Neuronal stem cell (in vitro differentiated cells): ENCODE data around the gene SH3PXD2B.
A peak's percentile ranks its signal among the peaks of the same experiment; 100 is the strongest.

Experiments used
- DNase-seq: peaks from one replicate; pipeline ENCODE4 v3.0.0-alpha.2; 2013; ENCODE audit warnings: low spot score
- H2AFZ ChIP-seq: one replicate; pipeline ENCODE4 v1.6.1; 2013; ENCODE audit warnings: mild to moderate bottlenecking, low read length, inconsistent platforms
- H2AK5ac ChIP-seq: 2 replicates; pipeline ENCODE4 v1.6.1; 2013; ENCODE audit warnings: low read depth, mild to moderate bottlenecking, inconsistent platforms, low read length, moderate library complexity, mixed read lengths
- H2BK120ac ChIP-seq: 2 replicates; pipeline ENCODE4 v1.6.1; 2013; ENCODE audit warnings: low read depth, mild to moderate bottlenecking, inconsistent platforms, low read length, moderate library complexity, mixed read lengths
- H2BK12ac ChIP-seq: one replicate; pipeline ENCODE4 v1.6.1; 2013; ENCODE audit warnings: low read length, inconsistent platforms
- H2BK15ac ChIP-seq: 2 replicates; pipeline ENCODE4 v1.6.1; 2013; ENCODE audit warnings: mild to moderate bottlenecking, low read length, inconsistent platforms, mixed read lengths
- H2BK5ac ChIP-seq: one replicate; pipeline ENCODE4 v1.6.1; 2013; ENCODE audit warnings: inconsistent platforms, mild to moderate bottlenecking, low read length, moderate library complexity
- H3K14ac ChIP-seq: one replicate; pipeline ENCODE4 v1.6.1; 2013; ENCODE audit warnings: low read length, inconsistent platforms
- H3K18ac ChIP-seq: 2 replicates; pipeline ENCODE4 v1.6.1; 2013; ENCODE audit warnings: low read length, inconsistent platforms
- H3K23ac ChIP-seq: 2 replicates; pipeline ENCODE4 v1.6.1; 2013; ENCODE audit warnings: low read depth, mild to moderate bottlenecking, mixed read lengths, low read length, inconsistent platforms; ENCODE audit not compliant: poor library complexity
- H3K27ac ChIP-seq: replicated peaks from 3 replicates; pipeline ENCODE4 v1.5.1; 2013; ENCODE audit warnings: low read length, inconsistent platforms
- H3K27me3 ChIP-seq, 3 experiments: 2 replicates each; pipeline ENCODE4 v1.6.1; 2013; ENCODE audit warnings: low read length in 3 of 3, mild to moderate bottlenecking in 2 of 3, inconsistent platforms in 1 of 3, low read depth in 1 of 3, mixed read lengths in 1 of 3, moderate library complexity in 1 of 3; ENCODE audit not compliant: control insufficient read depth in 3 of 3, insufficient read depth in 3 of 3
- H3K36me3 ChIP-seq, 2 donors: replicated peaks in 1 of 2; 2 replicates each; pipeline ENCODE4 v1.6.1; 2013; ENCODE audit warnings: low read length in 2 of 2; ENCODE audit not compliant: control insufficient read depth in 2 of 2, insufficient read depth in 2 of 2
- H3K4ac ChIP-seq: 2 replicates; pipeline ENCODE4 v1.6.1; 2013; ENCODE audit warnings: inconsistent platforms, mild to moderate bottlenecking, low read length, moderate library complexity
- H3K4me1 ChIP-seq, 2 donors: 1 replicate in 1 of 2; 2 replicates in 1 of 2; pipeline ENCODE4 v1.6.1; 2013; ENCODE audit warnings: low read length in 2 of 2, low read depth in 1 of 2; ENCODE audit not compliant: control insufficient read depth in 2 of 2, insufficient read depth in 1 of 2
- H3K4me2 ChIP-seq: one replicate; pipeline ENCODE4 v1.6.1; 2013; ENCODE audit warnings: mild to moderate bottlenecking, low read length, inconsistent platforms; ENCODE audit not compliant: insufficient read depth, poor library complexity, severe bottlenecking
- H3K4me3 ChIP-seq, 2 donors: 2 replicates each; pipeline ENCODE4 v1.5.1; 2013; ENCODE audit warnings: low read length in 2 of 2, mild to moderate bottlenecking in 2 of 2, inconsistent platforms in 1 of 2, moderate library complexity in 1 of 2
- H3K79me1 ChIP-seq: one replicate; pipeline ENCODE4 v1.6.1; 2013; ENCODE audit warnings: low read depth, mild to moderate bottlenecking, inconsistent platforms, low read length, moderate library complexity
- H3K9ac ChIP-seq: one replicate; pipeline ENCODE4 v1.6.1; 2013; ENCODE audit warnings: mild to moderate bottlenecking, low read depth, low read length, inconsistent platforms; ENCODE audit not compliant: poor library complexity
- H3K9me3 ChIP-seq, 2 donors: replicated peaks in 1 of 2; 2 replicates each; pipeline versions ENCODE3 to v1.6.1; 2013; ENCODE audit warnings: low read length in 2 of 2, mild to moderate bottlenecking in 2 of 2, inconsistent platforms in 1 of 2, low read depth in 1 of 2, mixed read lengths in 1 of 2, moderate library complexity in 1 of 2; ENCODE audit not compliant: control insufficient read depth in 2 of 2, insufficient read depth in 1 of 2
- H4K8ac ChIP-seq: one replicate; pipeline ENCODE4 v1.6.1; 2013; ENCODE audit warnings: low read depth, mild to moderate bottlenecking, inconsistent platforms, low read length, moderate library complexity
- H4K91ac ChIP-seq: one replicate; pipeline ENCODE4 v1.6.1; 2013; ENCODE audit warnings: low read length, low read depth, mild to moderate bottlenecking, inconsistent platforms; ENCODE audit not compliant: poor library complexity
- WGBS, 2 donors: extraction: QIAGEN DNeasy Blood & Tissue Kit; methylation state at CpG; one replicate each; pipeline ENCODE4 v1.1.7; 2013; ENCODE audit warnings: missing lambda C conversion rate in 2 of 2, mixed read lengths in 1 of 2; ENCODE audit not compliant: insufficient read length in 2 of 2, insufficient replicate concordance in 1 of 2; ENCODE audit errors: extremely low coverage in 2 of 2; 5-methylcytosine and 5-hydroxymethylcytosine counted together

SH3PXD2B gene

DNA sequence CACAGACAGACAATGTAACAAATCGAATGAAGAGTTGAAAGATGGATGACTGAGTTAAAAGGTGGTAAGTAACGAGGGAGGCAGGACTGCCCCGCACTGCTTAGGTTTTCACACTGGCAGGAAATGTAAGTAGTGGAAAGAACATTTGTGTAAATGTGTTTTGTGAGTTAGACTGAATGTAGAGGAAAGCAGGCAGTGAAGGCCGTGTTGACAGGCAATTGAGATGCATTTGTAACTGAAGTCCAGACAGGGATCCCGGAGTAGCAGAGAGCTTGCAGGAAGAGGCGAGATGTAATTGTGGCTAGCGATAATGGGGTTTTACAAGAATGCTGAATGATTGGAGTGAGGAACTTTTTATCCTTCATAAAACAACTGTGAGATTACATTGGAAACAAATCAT is 20.0 kb upstream of the SH3PXD2B start:
- Histone ChIP-seq H2BK120ac (no peak overlapping the region), H3K27me3 (no peaks in the 10 kb centered on the region), H3K9me3 (no peaks in the 10 kb centered on the region), H4K91ac (no peak overlapping the region), H2BK5ac (no peak overlapping the region), H3K27ac (no peak overlapping the region), H2BK15ac (no peak overlapping the region), H3K18ac (no peak overlapping the region), H3K4me2 (no peak overlapping the region), H2AFZ (peak overlapping the region; percentile 51), H3K23ac (peak overlapping the region; percentile 3), H2AK5ac (no peak overlapping the region), H3K14ac (no peak overlapping the region), H2BK12ac (no peak overlapping the region), H3K79me1 (no peaks in the 10 kb centered on the region), H3K36me3 (no peaks in the 10 kb centered on the region), H3K9ac (no peak overlapping the region), H3K4me1 (no peaks in the 10 kb centered on the region), H3K4ac (no peak overlapping the region), H3K4me3 (no peak overlapping the region), H4K8ac (no peak overlapping the region)
- WGBS, 2 donors: no CpG with 5 or more reads among the region's 7 CpGs
- no peak for DNase-seq

GRCh38 chr5:172473427-172473826 is 19.1 kb upstream of the SH3PXD2B start:
- Histone ChIP-seq H3K27me3 (no peaks in the 10 kb centered on the region), H4K8ac (no peak overlapping the region), H2BK12ac (no peak overlapping the region), H3K79me1 (no peaks in the 10 kb centered on the region), H2BK15ac (no peak overlapping the region), H3K27ac (no peak overlapping the region), H3K9ac (no peak overlapping the region), H2AK5ac (no peak overlapping the region), H3K9me3 (peaks cover 0 to 5% of the 10 kb centered on the region in 2 donors), H2BK120ac (no peak overlapping the region), H3K36me3 (no peaks in the 10 kb centered on the region), H3K14ac (no peak overlapping the region), H2BK5ac (no peak overlapping the region), H4K91ac (no peak overlapping the region), H2AFZ (no peak overlapping the region), H3K4me2 (no peak overlapping the region), H3K4me3 (no peak overlapping the region), H3K23ac (no peak overlapping the region), H3K4ac (no peak overlapping the region), H3K18ac (no peak overlapping the region), H3K4me1 (no peaks in the 10 kb centered on the region)
- no CpG with 5 or more reads among the region's 5 CpGs for WGBS, 2 donors
- DNase-seq: no peak

DNA sequence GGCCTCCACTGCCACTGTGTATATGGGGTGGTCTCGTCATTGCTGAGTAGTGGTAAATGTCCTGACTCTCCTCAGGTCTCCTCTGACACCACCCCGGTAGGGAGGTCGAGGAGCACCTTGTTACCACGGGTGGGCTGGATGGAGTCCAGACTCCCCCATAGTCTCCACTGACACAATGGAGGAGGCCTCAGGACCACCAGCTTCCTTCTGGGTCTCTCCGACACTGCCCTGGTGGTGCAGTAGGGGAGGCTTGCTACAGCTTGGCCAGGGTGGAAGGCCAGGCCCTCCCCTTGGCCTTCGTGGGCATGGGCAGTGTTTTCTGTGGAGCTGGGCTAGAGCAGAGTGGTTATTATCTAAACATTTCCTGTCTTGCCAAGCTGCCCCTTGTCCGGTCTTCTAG is 15.4 kb upstream of the SH3PXD2B start:
- WGBS, 2 donors: no CpG with 5 or more reads among the region's 7 CpGs
- H3K4me3 ChIP-seq: no peak overlapping the region

GRCh38 chr5:172466062-172466461 is 11.7 kb upstream of the SH3PXD2B start:
- Histone ChIP-seq H2AFZ (no peak overlapping the region), H3K27ac (no peak overlapping the region), H3K4me2 (no peak overlapping the region), H3K14ac (no peak overlapping the region), H3K9me3 (peaks cover 0 to 20% of the 10 kb centered on the region in 2 donors), H2BK15ac (no peak overlapping the region), H4K8ac (no peak overlapping the region), H3K4me3 (no peak overlapping the region), H3K4me1 (no peaks in the 10 kb centered on the region), H2AK5ac (no peak overlapping the region), H3K36me3 (no peaks in the 10 kb centered on the region), H3K4ac (no peak overlapping the region), H3K23ac (no peak overlapping the region), H2BK12ac (no peak overlapping the region), H2BK120ac (no peak overlapping the region), H3K18ac (peak overlapping the region; percentile 70), H4K91ac (no peak overlapping the region), H3K27me3 (no peaks in the 10 kb centered on the region), H2BK5ac (no peak overlapping the region), H3K79me1 (no peaks in the 10 kb centered on the region), H3K9ac (no peak overlapping the region)
- no peak for DNase-seq
- WGBS, 2 donors: no CpG with 5 or more reads among the region's 7 CpGs

More for the DNA sequence above, 15.4 kb upstream of the SH3PXD2B start:
- H3K9ac ChIP-seq: no peak overlapping the region
- no peak overlapping the region for H4K91ac ChIP-seq
- no peaks in the 10 kb centered on the region for H3K79me1 ChIP-seq
- no peaks in the 10 kb centered on the region for H3K27me3 ChIP-seq
- H3K18ac ChIP-seq: no peak overlapping the region
- peak overlapping the region; percentile 3 for H2BK5ac ChIP-seq
- peaks cover 0 to 10% of the 10 kb centered on the region in 2 donors for H3K9me3 ChIP-seq
- H2AFZ ChIP-seq: no peak overlapping the region
- no peaks in the 10 kb centered on the region for H3K4me1 ChIP-seq
- no peak overlapping the region for H3K27ac ChIP-seq
- no peak overlapping the region for H2AK5ac ChIP-seq
- no peak overlapping the region for H3K4ac ChIP-seq
- H2BK12ac ChIP-seq: no peak overlapping the region
- no peak overlapping the region for H2BK15ac ChIP-seq
- H3K4me2 ChIP-seq: no peak overlapping the region
- H3K14ac ChIP-seq: peak overlapping the region; percentile 77
- H3K23ac ChIP-seq: no peak overlapping the region
- no peak overlapping the region for H2BK120ac ChIP-seq
- no peak for DNase-seq
- H3K36me3 ChIP-seq: no peaks in the 10 kb centered on the region
- H4K8ac ChIP-seq: no peak overlapping the region
